Smooth muscle cell (in vitro differentiated cells): ENCODE data around the gene INA. TPM values are rescaled to one million over a fixed set of nuclear protein-coding genes. Genes with fewer than 3 reads are reported as not detected.

Experiments used
- DNase-seq: peaks from one replicate; lab custom pipeline; 2025; ENCODE audit not compliant: unreplicated experiment; lab: John Stamatoyannopoulos, UW
- H2AFZ ChIP-seq: fragments of 200-600 bp; sonication (generic); 2 replicates; pipeline ENCODE4 v1.6.0; 2016; ENCODE audit warnings: antibody characterized with exemption, low read depth, mild to moderate bottlenecking
- H3F3A ChIP-seq: fragments of 200-600 bp; sonication (generic); 2 replicates; pipeline ENCODE4 v1.6.0; 2017; ENCODE audit warnings: antibody characterized with exemption, low read depth
- H3K27ac ChIP-seq: fragments of 200-600 bp; sonication (generic); 2 replicates; pipeline ENCODE4 v1.5.1; 2016; ENCODE audit warnings: low read depth, mild to moderate bottlenecking
- H3K27me3 ChIP-seq: fragments of 200-600 bp; sonication (generic); 2 replicates; pipeline ENCODE4 v1.6.1; 2016; ENCODE audit warnings: low read depth, mild to moderate bottlenecking
- H3K36me3 ChIP-seq: fragments of 200-600 bp; sonication (generic); 2 replicates; pipeline ENCODE4 v1.5.1; 2016; ENCODE audit warnings: low read depth
- H3K4me1 ChIP-seq: fragments of 200-600 bp; sonication (generic); 2 replicates; pipeline ENCODE4 v1.5.1; 2016; ENCODE audit warnings: low read depth
- H3K4me2 ChIP-seq: fragments of 200-600 bp; sonication (generic); 2 replicates; pipeline ENCODE4 v1.6.0; 2016; ENCODE audit warnings: mild to moderate bottlenecking
- H3K4me3 ChIP-seq: fragments of 200-600 bp; sonication (generic); 2 replicates; pipeline ENCODE4 v1.5.1; 2016; ENCODE audit warnings: mild to moderate bottlenecking
- H3K79me2 ChIP-seq: fragments of 200-600 bp; sonication (generic); 2 replicates; pipeline ENCODE4 v1.6.0; 2016; ENCODE audit warnings: low read depth, mild to moderate bottlenecking
- H3K9ac ChIP-seq: fragments of 200-600 bp; sonication (generic); 2 replicates; pipeline ENCODE4 v1.6.0; 2016; ENCODE audit warnings: low read depth
- H3K9me3 ChIP-seq: fragments of 200-600 bp; sonication (generic); replicated peaks from 2 replicates; pipeline ENCODE4 v1.5.1; 2016; ENCODE audit warnings: low read depth
- H4K20me1 ChIP-seq: fragments of 200-600 bp; sonication (generic); 2 replicates; pipeline ENCODE4 v1.6.0; 2016; ENCODE audit warnings: low read depth
- CTCF ChIP-seq: fragments of 200-600 bp; sonication (generic); IDR thresholded peaks from 2 replicates; pipeline ENCODE4 v1.5.1; 2017; ENCODE audit warnings: borderline replicate concordance, mild to moderate bottlenecking, antibody characterized with exemption; ENCODE audit not compliant: insufficient read depth, poor library complexity, severe bottlenecking
- WGBS: methylation state at CpG from one replicate; pipeline ENCODE4 v1.1.7; 2016; ENCODE audit warnings: low lambda C conversion rate; 5-methylcytosine and 5-hydroxymethylcytosine counted together
- polyA plus RNA-seq: library from polyadenylated mRNA; unstranded; fragments of >200 nt; fragmentation: Nextera tagmentation; extraction: Ambion mirVana; gene quantifications from 2 replicates; pipeline ENCODE4 v1.2.1, GENCODE V29; 2016
- total RNA-seq: library from RNA; depleted of rRNA; stranded (reverse); fragments of >200 nt; gene quantifications from 2 replicates; pipeline ENCODE4 v1.2.3, GENCODE V29; 2014

INA gene
- total and polyA plus RNA-seq, 2 experiments from 2014 or later = 1.7 to 5.0 TPM

- peak overlapping the region; percentile 90 for H3K4me2 ChIP-seq
- no peak for DNase-seq
- no peaks in the 10 kb centered on the region for H3K9me3 ChIP-seq
- no peak overlapping the region for H3K27ac ChIP-seq
- no peak overlapping the region for H2AFZ ChIP-seq
- 16% methylated on average over 62 of the region's 76 CpGs for WGBS
- H3K36me3 ChIP-seq = no peaks in the 10 kb centered on the region
- H4K20me1 ChIP-seq = no peaks in the 10 kb centered on the region
- peak overlapping the region; percentile 41 for H3K4me3 ChIP-seq
- H3K4me1 ChIP-seq = peaks cover 12% of the 10 kb centered on the region
- H3K79me2 ChIP-seq = no peaks in the 10 kb centered on the region
- peaks cover 60% of the 10 kb centered on the region for H3K27me3 ChIP-seq
- no peak for TF ChIP-seq CTCF
- no peak overlapping the region for H3K9ac ChIP-seq
- H3F3A ChIP-seq = peaks cover 6% of the 10 kb centered on the region
Measured at GRCh38 chr10:103277713-103278536, 987 bp downstream of the INA start.

- Histone ChIP-seq H3K4me2 (no peak overlapping the region), H4K20me1 (no peaks in the 10 kb centered on the region), H3K4me1 (peaks cover 12% of the 10 kb centered on the region), H3K4me3 (no peak overlapping the region), H3K9me3 (no peaks in the 10 kb centered on the region), H3K27me3 (peaks cover 60% of the 10 kb centered on the region), H3K36me3 (no peaks in the 10 kb centered on the region), H3F3A (peaks cover 5% of the 10 kb centered on the region), H3K9ac (no peak overlapping the region), H3K79me2 (no peaks in the 10 kb centered on the region), H2AFZ (no peak overlapping the region), H3K27ac (no peak overlapping the region)
- TF ChIP-seq CTCF = no peak
- DNase-seq = no peak
- WGBS = 52% methylated on average over 12 of the region's 12 CpGs
Measured at GRCh38 chr10:103278537-103278823, 1.5 kb downstream of the INA start.

GRCh38 chr10:103278862-103279298 lies 1.9 kb downstream of the INA start:
- Histone ChIP-seq H4K20me1 (no peaks in the 10 kb centered on the region), H3K9ac (no peak overlapping the region), H3K4me1 (peaks cover 12% of the 10 kb centered on the region), H3K9me3 (no peaks in the 10 kb centered on the region), H3K27ac (no peak overlapping the region), H3K79me2 (no peaks in the 10 kb centered on the region), H2AFZ (no peak overlapping the region), H3K36me3 (no peaks in the 10 kb centered on the region), H3K4me2 (no peak overlapping the region), H3K4me3 (no peak overlapping the region), H3F3A (peaks cover under 1% of the 10 kb centered on the region), H3K27me3 (peaks cover 60% of the 10 kb centered on the region)
- no peak for TF ChIP-seq CTCF
- 8% methylated on average over 11 of the region's 11 CpGs for WGBS
- DNase-seq = peak; percentile 25

GRCh38 chr10:103280031-103280430 lies 3.1 kb downstream of the INA start:
- no peak overlapping the region for H3K4me3 ChIP-seq
- no peak overlapping the region for H3K9ac ChIP-seq
- 89% methylated on average over 3 of the region's 3 CpGs for whole genome bisulfite sequencing
- no peaks in the 10 kb centered on the region for H4K20me1 ChIP-seq
- no peaks in the 10 kb centered on the region for H3K79me2 ChIP-seq
- H3K4me1 ChIP-seq = peaks cover 12% of the 10 kb centered on the region
- no peaks in the 10 kb centered on the region for H3F3A ChIP-seq
- H3K36me3 ChIP-seq = no peaks in the 10 kb centered on the region
- no peaks in the 10 kb centered on the region for H3K9me3 ChIP-seq
- no peak for DNase-seq
- peaks cover 60% of the 10 kb centered on the region for H3K27me3 ChIP-seq
- no peak for TF ChIP-seq CTCF
- no peak overlapping the region for H3K27ac ChIP-seq
- no peak overlapping the region for H3K4me2 ChIP-seq
- no peak overlapping the region for H2AFZ ChIP-seq
